T-helper 9 cell (primary cell): ENCODE data around the gene CBX2.
A peak's percentile ranks its signal among the peaks of the same experiment; 100 is the strongest.

Experiments
- DNase-seq: peaks from one replicate; pipeline ENCODE4 v3.0.0-alpha.2; 2020

Gene CBX2

GRCh38 chr17:79831265-79832217 lies 53.6 kb downstream of the CBX2 start:
- DNase-seq = no peak

DNA sequence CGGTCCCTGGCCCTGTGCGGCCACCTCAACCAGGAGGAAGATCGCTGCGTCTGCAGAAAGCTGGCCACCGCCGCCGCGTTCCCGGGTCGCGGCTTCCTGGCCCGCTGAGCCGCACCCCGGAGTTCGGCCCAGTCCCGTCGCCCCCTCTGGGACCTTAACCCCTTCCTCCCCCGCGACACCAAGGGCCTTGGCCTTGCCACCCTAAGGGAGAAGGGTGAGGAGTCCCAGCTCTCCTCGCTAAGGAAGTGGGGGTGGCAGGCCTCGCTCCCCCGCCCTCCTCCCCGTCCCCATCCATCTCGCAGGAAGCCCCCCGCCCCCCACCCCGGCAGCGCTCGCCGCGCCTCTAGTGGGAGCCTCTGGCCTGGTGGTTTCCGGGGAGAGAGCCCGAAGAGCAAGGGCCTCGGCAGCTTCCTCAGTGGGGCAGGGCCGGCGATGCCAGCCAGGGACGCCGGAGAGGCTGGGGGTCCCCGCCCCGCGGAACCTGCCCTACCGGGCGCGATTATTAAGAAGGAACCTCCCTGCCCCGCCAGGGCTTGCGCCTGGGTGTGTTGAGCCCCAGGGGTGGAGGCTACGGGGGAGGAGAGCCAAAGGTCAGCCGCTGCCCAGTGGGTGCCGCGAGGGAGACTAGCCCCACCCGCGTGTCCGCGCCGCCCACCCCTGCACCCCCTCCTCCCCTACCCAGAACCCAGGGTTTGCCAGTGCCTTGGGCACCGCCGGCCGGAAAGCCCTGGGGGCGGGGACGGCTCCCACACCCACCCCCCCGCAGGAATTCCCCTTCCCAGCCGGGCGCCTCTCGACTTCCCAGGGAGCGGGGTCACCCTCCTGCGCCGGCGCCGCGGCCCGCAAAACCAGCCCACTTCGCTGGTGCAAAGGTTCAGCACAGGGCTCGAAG lies 54.5 kb downstream of the CBX2 start:
- no peak for DNase-seq

GRCh38 chr17:79833110-79833450 lies 55.1 kb downstream of the CBX2 start:
- DNase-seq = no peak

GRCh38 chr17:79833744-79834564 lies 56.0 kb downstream of the CBX2 start:
- DNase-seq = no peak

GRCh38 chr17:79834565-79835469 lies 56.9 kb downstream of the CBX2 start:
- peak; percentile 50 for DNase-seq

DNA sequence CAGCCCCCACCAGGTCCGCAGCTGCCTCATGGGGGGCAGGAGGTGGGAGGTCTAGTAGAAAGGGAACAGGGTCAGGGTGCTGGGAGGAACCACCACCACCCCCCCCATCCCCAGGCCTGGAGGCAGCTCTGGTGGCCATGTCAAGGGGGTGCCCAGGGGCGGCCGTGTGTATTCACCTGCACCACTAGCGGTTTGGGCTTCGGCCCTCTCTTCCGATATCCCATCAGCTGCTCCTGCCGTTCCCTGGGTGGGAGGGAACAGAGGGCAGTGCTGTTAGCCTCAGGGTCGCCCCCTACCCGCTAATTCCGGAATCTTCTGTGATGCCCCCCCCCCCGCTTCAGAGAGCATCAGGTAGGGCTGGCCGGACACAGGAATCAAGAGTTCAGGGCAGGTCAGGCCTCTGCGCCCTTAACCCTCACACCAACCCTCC lies 57.5 kb downstream of the CBX2 start:
- DNase-seq = no peak

DNA sequence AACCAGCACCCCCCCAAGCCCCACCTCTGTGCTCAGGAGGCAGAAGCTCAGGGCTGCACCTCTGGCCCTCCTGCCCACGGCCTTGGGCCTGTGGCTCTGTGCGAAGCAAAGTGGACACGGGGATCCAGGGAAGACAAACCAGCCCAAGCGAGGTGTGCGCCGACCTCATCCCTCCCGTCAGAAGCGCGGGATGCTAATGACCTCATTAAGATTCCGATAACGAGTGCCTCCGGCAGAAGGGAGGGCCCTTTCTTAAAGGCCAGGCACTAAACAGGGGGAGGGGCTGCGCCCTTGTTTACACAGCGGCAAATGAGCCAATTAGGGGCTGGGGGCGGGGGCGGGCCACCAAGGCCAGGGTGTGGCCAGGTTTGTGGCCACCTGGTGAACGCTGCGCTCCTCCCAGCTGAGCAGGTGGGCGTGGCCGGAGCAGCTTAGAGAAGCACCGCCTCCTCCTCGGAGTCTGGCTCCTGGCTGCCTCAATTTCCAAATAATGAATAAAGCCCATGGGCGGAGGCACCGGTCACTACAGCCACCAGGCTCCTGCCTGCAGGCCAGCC lies 58.1 kb downstream of the CBX2 start:
- no peak for DNase-seq

DNA sequence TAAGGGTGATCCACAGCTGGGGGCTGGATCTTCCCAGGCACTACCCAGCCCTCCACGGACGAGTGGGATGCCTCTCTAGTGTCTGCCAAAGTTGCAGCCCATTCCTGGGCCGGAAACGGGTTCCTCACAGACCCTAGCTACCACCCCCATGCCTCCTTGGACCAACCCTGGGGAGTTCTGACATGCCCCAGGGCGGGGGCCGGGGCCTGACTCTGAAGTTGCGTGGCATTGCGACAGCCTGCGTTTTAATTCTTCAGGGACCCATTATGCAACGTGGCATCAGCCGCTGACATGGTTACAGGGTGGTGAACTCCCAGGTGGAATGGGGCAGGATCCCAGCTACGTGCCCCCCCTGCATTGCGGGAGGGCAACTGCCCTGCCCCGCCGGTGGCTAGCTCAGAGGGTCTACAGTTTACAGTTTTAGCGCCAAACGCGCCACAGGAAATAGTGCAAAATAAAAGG lies 58.6 kb downstream of the CBX2 start:
- no peak for DNase-seq

GRCh38 chr17:79836972-79837887 lies 59.3 kb downstream of the CBX2 start:
- peak; percentile 21 for DNase-seq
